Osteoblast (primary cell): Measurements from ENCODE around the gene RAB8B. TPM values are rescaled to one million over a fixed set of nuclear protein-coding genes. Genes with fewer than 3 reads are reported as not detected.

Experiments
- DNase-seq: peaks from one replicate; pipeline ENCODE4 v3.0.0; 2011; ENCODE audit warnings: low spot score, mixed read lengths; ENCODE audit not compliant: insufficient read length; ENCODE audit errors: missing footprints
- H2AFZ ChIP-seq: 2 replicates; pipeline ENCODE4 v1.6.0; 2011; ENCODE audit warnings: mild to moderate bottlenecking, low read length
- H3K27ac ChIP-seq: 2 replicates; pipeline ENCODE4 v1.5.1; 2011; ENCODE audit warnings: mild to moderate bottlenecking, low read depth, low read length, moderate library complexity
- H3K27me3 ChIP-seq: 2 replicates; pipeline ENCODE4 v1.6.0; 2012; ENCODE audit warnings: mild to moderate bottlenecking, control low read depth, inconsistent platforms, low read length, moderate library complexity; ENCODE audit not compliant: insufficient read depth
- H3K36me3 ChIP-seq: 2 replicates; pipeline ENCODE4 v1.5.1; 2011; ENCODE audit warnings: mild to moderate bottlenecking, low read length, control low read depth, moderate library complexity; ENCODE audit not compliant: insufficient read depth
- H3K4me1 ChIP-seq: 2 replicates; pipeline ENCODE4 v1.5.1; 2011; ENCODE audit warnings: mild to moderate bottlenecking, low read length, control low read depth, moderate library complexity; ENCODE audit not compliant: insufficient read depth
- H3K4me2 ChIP-seq: 2 replicates; pipeline ENCODE4 v1.6.0; 2011; ENCODE audit warnings: mild to moderate bottlenecking, low read length; ENCODE audit not compliant: insufficient read depth
- H3K4me3 ChIP-seq: fragments of 200-600 bp; sonication (generic); 3 replicates; pipeline ENCODE4 v1.5.1; 2012; ENCODE audit warnings: mild to moderate bottlenecking, low read length, inconsistent platforms; ENCODE audit not compliant: insufficient read depth
- H3K79me2 ChIP-seq: 2 replicates; pipeline ENCODE4 v1.6.0; 2012; ENCODE audit warnings: mild to moderate bottlenecking, low read length, control low read depth, inconsistent platforms; ENCODE audit not compliant: insufficient read depth
- H3K9me3 ChIP-seq: 2 replicates; pipeline ENCODE4 v1.5.1; 2011; ENCODE audit warnings: low read depth, low read length, control low read depth
- H4K20me1 ChIP-seq: 2 replicates; pipeline ENCODE4 v1.6.0; 2012; ENCODE audit warnings: mild to moderate bottlenecking, low read length, control low read depth; ENCODE audit not compliant: insufficient read depth
- CTCF ChIP-seq: IDR thresholded peaks from 2 replicates; pipeline ENCODE4 v1.5.1; 2011; ENCODE audit warnings: mild to moderate bottlenecking, low read depth, low read length, moderate library complexity; ENCODE audit errors: extremely low read depth
- total RNA-seq: library from RNA; depleted of rRNA; stranded (reverse); fragments of >200 nt; gene quantifications from 2 replicates; pipeline ENCODE4 v1.2.3, GENCODE V29; 2012

RAB8B gene
- total RNA-seq, 1 donor: 57.5 TPM

- Histone ChIP-seq H3K27me3 (no peaks in the 10 kb centered on the region), H4K20me1 (peaks cover 3% of the 10 kb centered on the region), H3K4me1 (peaks cover 23% of the 10 kb centered on the region), H3K36me3 (peaks cover 28% of the 10 kb centered on the region), H2AFZ (peak within 1 kb of the TSS; percentile 89), H3K4me3 (peak within 1 kb of the TSS; percentile 83), H3K9me3 (no peaks in the 10 kb centered on the region), H3K4me2 (peak within 1 kb of the TSS; percentile 84), H3K27ac (peak within 1 kb of the TSS; percentile 82), H3K79me2 (peaks cover 48% of the 10 kb centered on the region)
- peak; percentile 96 for DNase-seq
- no peak for TF ChIP-seq CTCF
Measured at GRCh38 chr15:63157118-63157843, 32.1 kb upstream of the RAB8B start, which contains the start of gene RPS27L. Gene RPS27L (minus strand): TSS chr15:63157477. CDS start chr15:63157405, 72 bp downstream.

GRCh38 chr15:63157891-63158431, 31.4 kb upstream of the RAB8B start:
- Histone ChIP-seq H2AFZ (peak overlapping the region; percentile 89), H3K27me3 (no peaks in the 10 kb centered on the region), H3K4me2 (peak overlapping the region; percentile 84), H3K9me3 (no peaks in the 10 kb centered on the region), H3K79me2 (peaks cover 45% of the 10 kb centered on the region), H3K4me1 (peaks cover 23% of the 10 kb centered on the region), H3K4me3 (peak overlapping the region; percentile 83), H3K36me3 (peaks cover 21% of the 10 kb centered on the region), H4K20me1 (peaks cover 3% of the 10 kb centered on the region), H3K27ac (peak overlapping the region; percentile 82)
- DNase-seq: peak; percentile 92
- TF ChIP-seq CTCF: peak; percentile 8

GRCh38 chr15:63160638-63161037, 28.8 kb upstream of the RAB8B start:
- H3K4me3 ChIP-seq: no peak overlapping the region
- H3K4me1 ChIP-seq: peaks cover 5% of the 10 kb centered on the region
- H3K27ac ChIP-seq: no peak overlapping the region
- DNase-seq: no peak
- no peaks in the 10 kb centered on the region for H3K27me3 ChIP-seq
- no peaks in the 10 kb centered on the region for H4K20me1 ChIP-seq
- H2AFZ ChIP-seq: no peak overlapping the region
- no peak overlapping the region for H3K4me2 ChIP-seq
- no peaks in the 10 kb centered on the region for H3K9me3 ChIP-seq
- H3K79me2 ChIP-seq: peaks cover 26% of the 10 kb centered on the region
- no peaks in the 10 kb centered on the region for H3K36me3 ChIP-seq
- no peak for TF ChIP-seq CTCF

- H3K4me1 ChIP-seq: peaks cover 1% of the 10 kb centered on the region
- no peaks in the 10 kb centered on the region for H3K9me3 ChIP-seq
- H3K27me3 ChIP-seq: no peaks in the 10 kb centered on the region
- no peak overlapping the region for H2AFZ ChIP-seq
- H4K20me1 ChIP-seq: no peaks in the 10 kb centered on the region
- H3K36me3 ChIP-seq: no peaks in the 10 kb centered on the region
- H3K4me3 ChIP-seq: no peak overlapping the region
- H3K4me2 ChIP-seq: no peak overlapping the region
- H3K27ac ChIP-seq: no peak overlapping the region
- peaks cover 5% of the 10 kb centered on the region for H3K79me2 ChIP-seq
- TF ChIP-seq CTCF: no peak
- DNase-seq: no peak
Measured at GRCh38 chr15:63163217-63163616, 26.2 kb upstream of the RAB8B start.
